K562 (cell line): ENCODE measurements around the gene LYRM1. TPM values are rescaled to one million over a fixed set of nuclear protein-coding genes. Genes with fewer than 3 reads are reported as not detected.

Experiments
- CUX1 ChIP-seq: fragments of 200-800 bp; sonication (Bioruptor generic); IDR thresholded peaks from 2 replicates; pipeline ENCODE4 v1.6.1; 2016; ENCODE audit warnings: missing genetic modification characterization, missing compliant biosample characterization
- DDX20 ChIP-seq: fragments of 450-650 bp; IDR thresholded peaks from 2 replicates; pipeline ENCODE4 v1.6.1; 2016; ENCODE audit warnings: missing genetic modification characterization, low read depth, mild to moderate bottlenecking, missing compliant biosample characterization, moderate library complexity
- ETV1 ChIP-seq: fragments of 450-650 bp; conservative IDR thresholded peaks from 2 replicates; pipeline ENCODE4 v1.6.1; 2016; ENCODE audit warnings: missing genetic modification characterization, control low read depth, low read depth, missing compliant biosample characterization
- FOXM1 ChIP-seq, 2 experiments: fragments of 450-650 bp in 1 of 2; sonication (generic) in 1 of 2; formaldehyde crosslinking in 1 of 2; IDR thresholded peaks; 2 replicates each; pipeline versions ENCODE4 v1.6.1 to v1.9.0; 2017 to 2022; ENCODE audit warnings: low read depth in 2 of 2, mild to moderate bottlenecking in 2 of 2, missing genetic modification reagents in 1 of 2, moderate library complexity in 1 of 2
- POLR2A ChIP-seq: fragments of 450-650 bp; conservative IDR thresholded peaks from 2 replicates; pipeline ENCODE4 v1.6.1; 2016
- SMC3 ChIP-seq: conservative IDR thresholded peaks from 2 replicates; pipeline ENCODE4 v1.6.1; 2011; ENCODE audit warnings: low read depth, low read length, improper control_type of control experiment; ENCODE audit not compliant: insufficient read depth
- SNRNP70 ChIP-seq: fragments of 200-400 bp; formaldehyde crosslinking; optimal IDR thresholded peaks from 2 replicates; pipeline ENCODE3; 2017; ENCODE audit warnings: low read depth, low read length
- ZBTB5 ChIP-seq: fragments of 450-650 bp; IDR thresholded peaks from 2 replicates; pipeline ENCODE4 v1.6.1; 2017; ENCODE audit warnings: antibody characterized with exemption
- ZFPM2 ChIP-seq: fragments of 250-450 bp; sonication (Bioruptor Pico); IDR thresholded peaks from 2 replicates; pipeline ENCODE4 v1.5.1; 2022; ENCODE audit warnings: mild to moderate bottlenecking
- ZNF384 ChIP-seq: IDR thresholded peaks from 2 replicates; pipeline ENCODE4 v1.6.1; 2012; ENCODE audit warnings: low read depth, low read length, improper control_type of control experiment
- ZNF668 ChIP-seq: fragments of 250-450 bp; sonication (Bioruptor Pico); IDR thresholded peaks from 2 replicates; pipeline ENCODE4 v1.8.0; 2022; ENCODE audit warnings: mild to moderate bottlenecking, inconsistent platforms
- polyA plus RNA-seq, 8 experiments: library from polyadenylated mRNA; depleted of rRNA in 4 of 8; stranded (reverse) in 5 of 8; unstranded in 3 of 8; fragments of >200 nt; fragmentation: Nextera tagmentation in 2 of 8; fragmentation: Illumina TruSeq in 1 of 8; extraction: Ambion mirVana in 2 of 8; extraction: Trizol in 1 of 8; gene quantifications; 2 replicates each; pipeline versions ENCODE4 v1.2.1 to v1.2.3, GENCODE V29; 2011 to 2014; ENCODE audit warnings: inconsistent platforms in 1 of 8, missing spikeins in 1 of 8
- total RNA-seq, 7 experiments: library from RNA; depleted of rRNA in 6 of 7; stranded (reverse); fragments of >200 nt in 6 of 7; fragmentation: Illumina TruSeq in 2 of 7; extraction: Trizol in 2 of 7; gene quantifications; 2 replicates each; pipeline versions ENCODE4 v1.2.1 to v1.2.3, GENCODE V29; 2011 to 2021; ENCODE audit warnings: low replicate concordance in 1 of 7
- TF ChIP-seq, protein P1 (sequence below): fragments of 450-650 bp; IDR thresholded peaks from 2 replicates; pipeline ENCODE4 v1.6.1; 2014; ENCODE audit warnings: low read depth, mild to moderate bottlenecking, moderate library complexity, borderline replicate concordance
- TF ChIP-seq, protein P2 (sequence below): fragments of 250-450 bp; sonication (Bioruptor Pico); IDR thresholded peaks from 2 replicates; pipeline ENCODE4 v1.8.0; 2021; ENCODE audit warnings: moderate library complexity, mild to moderate bottlenecking, inconsistent platforms
- TF ChIP-seq, protein P3 (sequence below), 2 experiments: fragments of 450-650 bp; IDR thresholded peaks; 2 replicates each; pipeline ENCODE4 v1.6.1; 2016

Gene LYRM1
- total and polyA plus RNA-seq, 9 of the 15 experiments (the other 6 are each of a cell fraction or from before 2014, with no cell fraction given): 17.5 to 44.1 (median 32.7) TPM

GRCh38 chr16:20910781-20911321, 10.3 kb downstream of the LYRM1 start (continued):
- TF ChIP-seq, protein P1, sequence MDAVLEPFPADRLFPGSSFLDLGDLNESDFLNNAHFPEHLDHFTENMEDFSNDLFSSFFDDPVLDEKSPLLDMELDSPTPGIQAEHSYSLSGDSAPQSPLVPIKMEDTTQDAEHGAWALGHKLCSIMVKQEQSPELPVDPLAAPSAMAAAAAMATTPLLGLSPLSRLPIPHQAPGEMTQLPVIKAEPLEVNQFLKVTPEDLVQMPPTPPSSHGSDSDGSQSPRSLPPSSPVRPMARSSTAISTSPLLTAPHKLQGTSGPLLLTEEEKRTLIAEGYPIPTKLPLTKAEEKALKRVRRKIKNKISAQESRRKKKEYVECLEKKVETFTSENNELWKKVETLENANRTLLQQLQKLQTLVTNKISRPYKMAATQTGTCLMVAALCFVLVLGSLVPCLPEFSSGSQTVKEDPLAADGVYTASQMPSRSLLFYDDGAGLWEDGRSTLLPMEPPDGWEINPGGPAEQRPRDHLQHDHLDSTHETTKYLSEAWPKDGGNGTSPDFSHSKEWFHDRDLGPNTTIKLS: no peak
- no peak for TF ChIP-seq ZFPM2 (CRISPR knock-in tag)
- no peak for TF ChIP-seq CUX1
- TF ChIP-seq ZBTB5: no peak
- no peak for TF ChIP-seq DDX20 (tag)
- TF ChIP-seq ZNF668 (CRISPR knock-in tag): no peak
- no peak for TF ChIP-seq POLR2A
- 0 out of 2 replicates have a peak, but pooled peaks have one; percentile 26 for TF ChIP-seq FOXM1 (IDR thresholded peaks at IDR 0.05; ENCODE audit: low read depth)
- no peak for TF ChIP-seq FOXM1 (CRISPR knock-in tag; IDR thresholded peaks at IDR 0.05; ENCODE audit: low read depth)
- no peak for TF ChIP-seq SNRNP70
- no peak for TF ChIP-seq SMC3
- peak; percentile 90 for TF ChIP-seq ETV1
- TF ChIP-seq, protein P2, sequence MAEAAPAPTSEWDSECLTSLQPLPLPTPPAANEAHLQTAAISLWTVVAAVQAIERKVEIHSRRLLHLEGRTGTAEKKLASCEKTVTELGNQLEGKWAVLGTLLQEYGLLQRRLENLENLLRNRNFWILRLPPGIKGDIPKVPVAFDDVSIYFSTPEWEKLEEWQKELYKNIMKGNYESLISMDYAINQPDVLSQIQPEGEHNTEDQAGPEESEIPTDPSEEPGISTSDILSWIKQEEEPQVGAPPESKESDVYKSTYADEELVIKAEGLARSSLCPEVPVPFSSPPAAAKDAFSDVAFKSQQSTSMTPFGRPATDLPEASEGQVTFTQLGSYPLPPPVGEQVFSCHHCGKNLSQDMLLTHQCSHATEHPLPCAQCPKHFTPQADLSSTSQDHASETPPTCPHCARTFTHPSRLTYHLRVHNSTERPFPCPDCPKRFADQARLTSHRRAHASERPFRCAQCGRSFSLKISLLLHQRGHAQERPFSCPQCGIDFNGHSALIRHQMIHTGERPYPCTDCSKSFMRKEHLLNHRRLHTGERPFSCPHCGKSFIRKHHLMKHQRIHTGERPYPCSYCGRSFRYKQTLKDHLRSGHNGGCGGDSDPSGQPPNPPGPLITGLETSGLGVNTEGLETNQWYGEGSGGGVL (CRISPR knock-in tag): no peak
- 0 out of 2 replicates have a peak, but pooled peaks have one; percentile 22 for TF ChIP-seq ZNF384
- TF ChIP-seq, protein P3, sequence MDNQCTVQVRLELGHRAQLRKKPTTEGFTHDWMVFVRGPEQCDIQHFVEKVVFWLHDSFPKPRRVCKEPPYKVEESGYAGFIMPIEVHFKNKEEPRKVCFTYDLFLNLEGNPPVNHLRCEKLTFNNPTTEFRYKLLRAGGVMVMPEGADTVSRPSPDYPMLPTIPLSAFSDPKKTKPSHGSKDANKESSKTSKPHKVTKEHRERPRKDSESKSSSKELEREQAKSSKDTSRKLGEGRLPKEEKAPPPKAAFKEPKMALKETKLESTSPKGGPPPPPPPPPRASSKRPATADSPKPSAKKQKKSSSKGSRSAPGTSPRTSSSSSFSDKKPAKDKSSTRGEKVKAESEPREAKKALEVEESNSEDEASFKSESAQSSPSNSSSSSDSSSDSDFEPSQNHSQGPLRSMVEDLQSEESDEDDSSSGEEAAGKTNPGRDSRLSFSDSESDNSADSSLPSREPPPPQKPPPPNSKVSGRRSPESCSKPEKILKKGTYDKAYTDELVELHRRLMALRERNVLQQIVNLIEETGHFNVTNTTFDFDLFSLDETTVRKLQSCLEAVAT (IDR thresholded peaks at IDR 0.05): no peak
